Endometrial microvascular endothelial cells (primary cell): ENCODE measurements around the gene DPF1. TPM values are rescaled to one million over a fixed set of nuclear protein-coding genes. Genes with fewer than 3 reads are reported as not detected.
"Not testable (repeated sequence)": the region's sequence is repeated elsewhere in the genome, so short reads cannot be mapped to it uniquely, and the experiment has no call there.

Source experiments
- in situ Hi-C: cut with HindIII; loops from 2 replicates; pipeline ENCODE4 v1.10.0; 2017; ENCODE audit warnings: low sequenced_read_pairs, low pct_unique_long_range_greater_than_20kb; ENCODE audit errors: inconsistent ontology term
- total RNA-seq: library from RNA; depleted of rRNA; stranded (reverse); fragments of >200 nt; gene quantifications from one replicate; pipeline ENCODE4 v1.2.3, GENCODE V29; 2015; ENCODE audit errors: inconsistent ontology term

The DPF1 gene
- total RNA-seq, 1 donor from 2014 or later: 14.9 TPM

DNA sequence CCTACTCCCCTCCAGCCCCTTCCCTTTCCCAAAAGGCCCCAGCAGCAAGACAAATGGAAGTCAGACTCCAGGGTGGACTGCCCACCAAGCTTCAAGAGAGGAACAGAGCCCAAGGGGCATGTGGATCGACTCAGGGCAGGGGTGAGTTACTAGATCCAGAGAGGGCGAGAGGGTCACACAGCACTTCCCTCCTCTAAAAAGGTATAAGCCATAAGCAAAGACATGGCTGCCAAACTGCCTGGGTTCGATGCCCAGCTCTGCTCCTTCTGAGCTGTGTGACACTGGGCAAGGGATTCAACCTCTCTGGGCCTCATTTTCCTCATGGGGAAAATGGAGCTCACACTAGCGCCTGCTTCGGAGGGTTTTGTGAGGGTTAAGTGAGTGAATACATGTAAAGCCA is 28.4 kb upstream of the DPF1 start:
- in situ Hi-C loops: no loop called here

DNA sequence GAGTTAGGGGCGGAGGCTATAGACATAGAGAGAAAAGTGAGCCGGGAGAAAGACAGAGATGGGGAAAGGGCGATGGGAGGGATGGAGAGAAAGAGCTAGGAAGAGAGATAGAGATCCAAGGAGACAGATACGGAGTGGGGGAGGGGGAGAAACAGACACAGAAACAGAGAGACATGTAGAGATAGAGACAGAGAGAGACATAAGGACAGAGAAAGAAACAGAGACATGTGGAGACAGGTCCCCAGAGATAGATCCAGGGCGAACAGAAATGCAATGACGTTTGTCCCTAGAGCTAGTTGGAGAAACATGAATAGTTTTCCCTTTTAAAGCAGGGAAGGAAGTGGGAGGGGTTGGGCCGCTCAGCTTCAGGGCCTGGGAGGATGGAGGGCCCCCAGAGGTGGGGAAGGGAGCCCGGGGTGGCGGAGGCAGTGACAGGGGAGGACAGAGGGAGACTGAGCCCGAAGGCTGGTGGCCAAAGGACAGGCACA is 27.6 kb upstream of the DPF1 start:
- in situ Hi-C loops: no loop called here

DNA sequence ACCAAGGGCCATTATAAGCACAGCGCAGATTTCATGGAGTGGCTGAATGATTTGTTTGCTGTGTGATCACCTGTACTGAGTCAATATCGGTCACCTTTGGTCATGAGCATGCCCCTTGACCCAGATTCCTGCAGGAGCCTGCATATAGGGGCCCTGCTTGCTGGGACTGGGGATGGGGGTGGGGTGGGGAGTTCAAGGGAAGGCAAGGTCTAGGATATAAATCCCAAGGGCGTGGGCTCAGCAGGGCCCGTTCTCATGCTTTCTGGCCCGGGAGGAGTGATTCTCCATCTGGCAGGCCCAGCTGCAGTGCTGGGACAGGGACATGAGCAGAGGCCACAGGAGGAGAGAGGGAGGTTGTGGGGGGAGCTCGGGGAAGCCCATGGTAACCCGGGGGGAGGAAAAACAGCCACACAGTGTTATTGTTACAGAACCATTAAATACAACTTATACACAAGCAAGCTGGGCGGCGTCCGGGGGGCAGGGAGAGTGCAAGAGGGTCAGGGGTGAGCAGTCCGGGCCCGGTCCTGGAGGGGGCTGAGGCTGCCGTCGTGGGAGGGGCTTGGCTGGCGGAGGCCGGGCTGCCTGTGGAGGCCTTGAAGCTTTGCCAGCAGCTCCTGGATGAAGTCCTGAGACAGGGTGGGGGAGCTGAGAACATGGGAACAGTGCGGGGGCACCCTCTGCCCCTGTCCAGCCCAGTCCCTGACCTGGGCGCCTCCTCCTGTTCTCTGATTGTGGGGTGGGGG is 27.0 kb upstream of the DPF1 start:
- in situ Hi-C loops: no loop called here

DNA sequence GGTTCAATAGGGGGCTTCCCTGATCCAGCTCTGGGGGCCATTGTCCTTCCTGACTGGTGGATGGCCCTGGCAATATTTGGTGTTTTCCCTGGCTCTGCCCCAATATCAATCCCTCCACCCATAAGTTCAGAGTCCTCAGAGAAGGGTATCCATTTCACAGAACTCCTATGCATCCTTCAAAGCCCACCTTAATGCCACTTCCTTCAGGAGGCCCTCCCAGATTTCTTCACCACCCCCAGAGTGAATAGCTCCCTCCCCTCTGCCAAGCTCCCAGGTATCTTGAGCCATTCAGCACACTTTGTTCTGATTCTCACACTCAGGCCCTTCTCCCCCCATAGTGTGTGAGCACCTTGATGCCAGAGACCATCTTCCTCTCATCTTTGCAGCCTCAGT is 26.4 kb upstream of the DPF1 start:
- in situ Hi-C loops: no loop called here

DNA sequence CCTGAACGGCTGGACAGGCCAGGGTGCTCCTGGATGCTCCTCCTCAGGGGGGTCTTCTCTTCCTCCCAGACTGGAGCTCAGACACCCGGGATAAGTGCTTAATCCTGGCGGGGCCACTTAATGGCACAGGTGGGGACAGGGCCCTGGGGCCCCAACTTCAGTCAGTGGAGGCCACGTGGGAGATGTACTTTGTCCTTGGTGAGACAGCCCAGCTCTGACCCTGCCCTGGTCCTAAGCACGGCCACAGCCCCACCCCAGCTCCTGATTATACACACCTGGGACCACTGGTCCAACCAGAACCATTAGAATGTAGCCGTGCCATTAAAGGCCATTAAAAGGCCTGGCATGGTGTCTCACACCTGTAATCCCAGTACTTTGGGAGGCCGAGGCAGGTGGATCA is 24.4 kb upstream of the DPF1 start:
- in situ Hi-C loops: no loop called here

DNA sequence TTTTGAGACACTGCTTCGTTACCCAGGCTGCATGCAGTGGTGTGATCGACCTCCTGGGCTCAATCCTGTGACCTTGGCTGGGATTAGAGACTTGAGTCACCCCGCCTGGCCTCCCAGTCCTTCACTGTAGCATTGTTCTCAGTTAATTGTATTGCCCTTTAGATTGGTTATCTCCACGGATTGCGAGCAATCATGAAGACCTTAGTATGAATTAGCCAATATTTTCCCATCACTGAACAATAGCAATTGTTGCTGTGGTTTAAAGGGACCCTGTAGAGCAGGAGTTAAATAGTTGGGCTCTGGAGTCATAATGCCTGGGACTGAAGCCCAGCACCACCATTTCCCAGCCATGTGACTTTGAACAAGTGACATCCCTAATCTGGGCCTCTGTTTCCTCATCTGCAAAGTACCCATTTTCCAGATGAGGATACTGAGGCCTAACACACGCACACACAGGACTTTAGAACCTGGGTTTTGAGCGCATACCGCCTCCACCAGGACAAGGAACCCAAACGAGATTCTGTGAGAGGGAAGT is 23.8 kb upstream of the DPF1 start:
- in situ Hi-C loops: no loop called here

DNA sequence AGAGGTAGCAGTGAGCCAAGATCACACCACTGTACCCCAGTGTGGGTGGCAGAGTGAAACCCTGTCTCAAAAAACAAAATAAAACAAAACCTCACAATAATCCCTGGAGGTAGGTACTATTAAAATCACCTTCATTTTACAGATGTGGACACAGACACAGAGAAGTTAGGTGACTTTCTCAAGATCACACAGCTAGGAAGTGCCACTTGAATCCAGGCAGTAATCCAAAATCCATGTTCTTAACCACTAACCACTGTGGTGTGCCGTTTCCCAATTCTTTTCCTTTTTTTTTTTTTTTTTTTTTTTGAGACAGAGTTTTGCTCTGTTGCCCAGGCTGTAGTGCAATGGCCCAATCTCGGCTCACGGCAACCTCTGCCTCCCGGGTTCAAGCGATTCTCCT is 23.1 kb upstream of the DPF1 start:
- in situ Hi-C loops: no loop called here

DNA sequence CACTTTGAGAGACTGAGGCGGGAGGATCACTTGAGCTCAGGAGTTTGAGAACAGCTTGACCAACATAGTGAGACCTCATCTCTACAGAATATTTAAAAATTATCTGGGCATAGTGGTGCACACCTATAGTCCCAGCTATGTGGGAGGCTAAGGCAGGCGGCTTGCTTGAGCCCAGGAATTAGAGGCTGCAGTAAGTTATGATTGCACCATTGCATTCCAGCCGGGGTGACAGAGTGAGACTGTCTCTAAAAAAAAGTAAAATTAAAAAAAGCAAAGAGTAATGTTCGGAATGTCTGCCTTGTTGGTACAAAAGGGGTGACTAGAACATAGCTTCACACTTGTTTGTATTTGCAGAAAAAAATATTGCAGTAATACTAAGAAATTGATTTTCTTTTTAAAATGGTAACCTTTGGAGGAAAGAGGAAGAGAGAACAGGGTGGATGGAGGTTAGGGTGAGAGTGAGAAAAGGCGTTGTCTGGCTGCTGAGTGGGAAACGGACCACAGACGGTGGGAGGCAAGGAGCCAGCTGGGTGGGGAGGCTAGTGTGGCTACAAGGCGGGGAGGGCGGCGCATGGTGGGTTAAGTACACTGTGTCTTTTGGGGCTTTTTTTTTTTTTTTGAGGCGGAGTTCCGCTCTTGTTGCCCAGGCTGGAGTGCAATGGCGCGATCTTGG is 21.9 kb upstream of the DPF1 start:
- in situ Hi-C loops: no loop called here

DNA sequence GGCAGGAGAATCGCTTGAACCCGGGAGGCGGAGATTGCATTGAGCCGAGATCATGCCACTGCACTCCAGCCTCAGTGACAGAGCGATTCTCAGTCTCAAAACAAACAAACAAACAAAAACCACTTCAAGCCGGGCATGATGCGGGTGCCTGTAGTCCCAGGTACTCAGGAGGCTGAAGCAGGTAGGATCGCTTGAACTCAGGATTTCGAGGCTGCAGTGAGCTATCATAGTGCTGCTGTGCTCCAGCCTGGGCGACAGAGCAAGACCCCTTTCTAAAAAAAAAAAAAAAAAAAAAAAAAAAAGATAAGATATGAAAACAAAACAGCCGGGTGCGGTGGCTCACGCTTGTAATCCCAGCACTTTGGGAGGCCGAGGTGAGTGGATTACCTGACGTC is 19.3 kb upstream of the DPF1 start:
- in situ Hi-C loops: no loop called here

DNA sequence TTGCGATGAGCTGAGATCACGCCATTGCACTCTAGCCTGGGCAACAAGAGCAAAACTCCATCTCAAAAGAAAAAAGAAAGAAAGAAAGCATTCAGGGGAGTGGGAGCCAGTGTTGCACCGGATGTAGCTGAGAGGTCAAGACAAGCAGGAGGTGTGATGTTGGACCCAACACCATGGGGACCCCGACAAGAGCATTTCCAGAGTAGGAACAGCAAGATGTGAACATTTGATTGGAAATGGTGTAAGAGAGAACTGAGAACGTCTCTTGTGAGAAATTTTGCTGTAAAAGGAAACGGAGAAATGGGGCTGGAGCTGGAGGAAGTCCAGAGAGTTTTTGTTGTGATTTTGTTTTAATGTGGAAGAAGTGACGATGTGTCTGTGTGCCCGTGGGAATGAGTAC is 15.8 kb upstream of the DPF1 start:
- in situ Hi-C loops: no loop called here

DNA sequence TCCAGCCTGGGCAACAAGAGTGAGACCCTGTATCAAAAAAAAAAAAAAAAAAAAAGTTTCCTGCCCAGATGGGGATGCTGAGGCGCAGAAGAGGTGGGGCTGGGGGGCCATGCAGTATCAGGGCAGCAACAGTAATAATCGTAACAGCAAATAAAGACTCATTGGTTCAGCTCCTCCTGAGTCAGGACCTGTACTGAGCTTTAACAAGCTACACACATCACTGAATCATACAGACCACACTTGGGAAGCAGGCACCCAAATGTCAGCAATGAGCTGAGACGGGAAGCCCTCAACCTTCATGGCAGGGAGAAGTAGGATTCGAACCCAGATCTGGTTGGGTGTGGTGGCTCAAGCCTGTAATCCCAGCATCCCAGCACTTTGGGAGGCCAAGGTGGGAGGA is 10.6 kb upstream of the DPF1 start:
- in situ Hi-C loops: no loop called here

DNA sequence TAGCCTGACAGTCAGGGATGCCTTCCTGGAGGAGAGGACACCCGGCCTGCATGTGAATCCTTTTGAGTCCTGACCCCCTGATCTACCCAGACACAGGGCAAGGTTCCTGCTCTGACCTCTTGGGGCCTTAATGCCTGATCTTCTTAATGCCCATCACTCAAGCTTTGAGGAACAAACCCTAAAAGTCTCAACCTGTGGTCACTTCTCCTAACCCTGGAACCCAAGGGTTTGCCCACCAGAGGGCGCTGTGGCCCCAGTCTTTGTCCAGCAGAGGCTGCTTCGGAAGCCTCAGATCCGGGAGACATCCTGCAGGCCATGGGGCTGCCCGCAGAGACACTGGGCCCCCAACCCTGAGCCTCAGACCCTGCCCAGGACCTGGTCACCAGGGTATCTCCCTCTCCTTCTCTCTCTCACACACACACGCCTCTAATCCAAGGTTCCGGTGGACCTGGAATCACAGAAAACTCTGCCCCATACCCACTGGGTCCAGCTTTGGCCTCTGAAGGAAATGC is 9.8 kb upstream of the DPF1 start:
- in situ Hi-C loops: no loop called here

DNA sequence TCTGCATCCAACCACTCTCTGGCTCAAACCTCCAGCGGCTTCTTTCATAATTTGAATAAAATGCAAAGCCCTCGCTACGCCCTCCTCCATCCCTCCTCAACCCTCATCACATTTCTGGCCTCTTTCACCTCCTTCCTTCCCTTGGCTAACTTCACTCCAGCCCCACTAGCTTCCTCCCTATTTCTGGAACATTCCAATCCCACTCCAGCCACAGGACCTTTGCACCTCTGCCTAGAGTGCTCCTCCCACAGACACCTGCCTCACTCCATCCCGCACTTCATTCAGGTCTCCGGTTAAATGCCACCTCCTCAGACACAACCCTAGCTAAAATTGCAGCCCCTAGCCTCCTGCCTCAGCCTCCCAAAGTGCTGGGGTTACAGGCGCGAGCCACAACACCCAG is 7.9 kb upstream of the DPF1 start:
- in situ Hi-C loops: no loop called here

DNA sequence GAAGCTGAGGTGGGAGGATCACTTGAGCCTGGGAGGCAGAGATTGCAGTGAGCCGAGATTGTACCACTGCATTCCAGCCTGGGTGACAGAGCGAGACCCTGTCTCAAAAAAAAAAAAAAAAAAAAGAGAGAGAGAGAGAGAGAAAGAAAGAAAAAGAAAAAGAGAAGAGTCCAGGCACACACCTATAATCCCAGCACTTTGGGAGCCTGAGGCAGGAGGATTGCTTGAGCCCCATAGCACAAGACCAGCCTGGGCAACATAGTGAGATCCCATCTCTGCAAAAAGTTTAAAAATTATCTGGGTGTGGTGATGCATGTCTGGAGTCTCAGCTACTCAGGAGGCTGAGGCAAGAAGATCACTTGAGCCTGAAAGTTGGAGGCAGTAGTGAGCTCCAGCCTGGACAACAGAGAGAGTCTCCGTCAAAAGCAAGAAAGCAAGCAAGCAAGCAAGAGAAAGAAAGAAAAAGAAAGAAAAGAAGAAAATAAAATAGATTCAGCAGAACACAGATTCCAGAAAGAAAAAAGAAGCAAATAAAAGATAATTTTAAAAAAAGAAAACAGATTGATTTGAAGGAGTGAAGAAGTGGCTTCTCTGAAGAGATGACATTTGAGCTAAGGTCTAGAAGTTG is 6.6 kb upstream of the DPF1 start:
- in situ Hi-C loops: not testable (repeated sequence)

DNA sequence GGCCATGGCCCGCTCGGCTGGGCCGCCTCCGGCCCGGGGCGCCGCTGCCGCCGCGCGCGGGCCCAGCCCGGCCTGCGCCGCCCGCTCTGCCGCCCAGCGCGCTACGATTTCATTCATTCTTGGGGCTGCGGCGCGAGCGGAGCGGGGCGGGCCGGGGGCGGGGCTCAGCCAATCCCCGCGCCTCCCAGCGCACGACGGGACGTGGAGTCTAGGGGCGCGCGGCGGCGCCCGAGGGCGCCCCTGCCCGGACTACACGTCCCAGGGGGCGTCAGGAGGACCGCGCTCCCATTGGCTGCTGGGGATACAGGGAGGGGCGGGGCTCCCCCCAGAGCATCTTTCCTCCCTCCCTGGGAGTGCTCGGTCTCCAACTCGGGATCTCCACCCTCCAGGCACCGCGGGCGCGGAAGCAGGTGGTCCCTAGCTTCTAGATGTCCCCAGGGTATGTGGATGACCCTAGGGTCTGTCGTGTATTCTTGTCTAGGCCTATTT is 5.6 kb upstream of the DPF1 start:
- in situ Hi-C loops: no loop called here

DNA sequence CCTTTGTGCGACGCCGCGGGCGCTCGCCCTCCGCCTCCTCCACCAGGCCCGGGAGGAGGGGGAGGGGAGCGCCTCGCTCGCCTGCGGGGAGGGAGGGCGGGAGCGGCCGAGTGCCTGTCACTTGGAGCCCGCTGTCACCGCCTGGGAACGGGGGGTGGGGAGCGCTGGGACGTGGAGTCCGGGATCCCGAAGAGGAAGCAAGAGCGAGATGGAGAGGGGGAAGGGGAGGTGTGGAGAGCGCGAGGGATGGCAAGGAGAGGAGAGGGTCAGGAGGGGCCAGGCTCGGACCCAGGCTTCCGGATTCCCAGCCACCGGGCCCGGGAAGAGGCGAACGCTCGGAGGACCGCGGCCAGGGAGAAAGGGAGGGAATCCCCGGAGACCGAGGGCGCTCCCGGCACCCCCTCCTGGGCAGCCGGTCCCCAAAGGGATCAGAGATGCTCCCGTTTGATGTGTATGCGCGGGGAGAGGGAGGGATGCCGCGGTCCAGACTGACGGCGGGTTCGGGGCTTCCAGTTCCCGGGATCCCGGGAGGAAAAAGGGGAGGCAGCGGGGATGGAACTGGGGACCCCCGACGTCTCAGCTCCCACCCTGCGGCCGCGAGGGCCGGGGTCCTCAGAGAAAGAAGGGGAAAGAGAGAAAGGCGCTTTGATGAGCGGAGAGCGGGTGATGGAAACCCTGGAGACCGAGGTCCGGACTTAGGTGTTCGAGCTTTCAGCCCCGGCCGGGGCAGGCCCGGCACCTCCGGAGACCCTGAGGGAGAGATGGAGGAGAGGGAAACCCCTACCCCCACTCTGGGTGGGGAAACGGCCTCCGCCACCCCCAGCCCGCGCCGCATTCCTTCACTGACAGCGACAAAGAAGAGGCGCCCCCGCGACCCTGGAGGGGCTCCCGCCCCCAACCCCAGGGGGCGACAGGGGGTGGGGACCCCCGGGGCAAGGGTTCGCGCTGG is 4.7 kb upstream of the DPF1 start:
- in situ Hi-C loops: no loop called here

DNA sequence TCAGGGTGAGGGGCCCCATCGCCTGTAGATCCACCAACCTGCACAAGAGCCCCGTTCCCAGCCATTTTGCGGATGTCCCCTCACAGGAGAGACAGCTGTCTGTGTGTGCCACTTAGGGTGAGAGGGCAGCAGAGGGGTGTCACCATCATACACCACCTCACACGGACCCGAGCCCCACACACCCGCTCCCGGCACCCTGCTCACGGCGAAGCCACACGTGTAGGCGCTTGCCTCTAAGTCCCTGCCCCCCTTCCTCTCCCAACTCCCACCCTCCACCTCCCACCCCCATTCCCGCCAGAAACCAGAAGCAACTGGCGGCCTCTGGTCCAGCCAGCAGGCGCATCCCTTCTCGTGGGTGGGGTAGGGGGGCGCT is 4.0 kb upstream of the DPF1 start:
- in situ Hi-C loops: no loop called here

DNA sequence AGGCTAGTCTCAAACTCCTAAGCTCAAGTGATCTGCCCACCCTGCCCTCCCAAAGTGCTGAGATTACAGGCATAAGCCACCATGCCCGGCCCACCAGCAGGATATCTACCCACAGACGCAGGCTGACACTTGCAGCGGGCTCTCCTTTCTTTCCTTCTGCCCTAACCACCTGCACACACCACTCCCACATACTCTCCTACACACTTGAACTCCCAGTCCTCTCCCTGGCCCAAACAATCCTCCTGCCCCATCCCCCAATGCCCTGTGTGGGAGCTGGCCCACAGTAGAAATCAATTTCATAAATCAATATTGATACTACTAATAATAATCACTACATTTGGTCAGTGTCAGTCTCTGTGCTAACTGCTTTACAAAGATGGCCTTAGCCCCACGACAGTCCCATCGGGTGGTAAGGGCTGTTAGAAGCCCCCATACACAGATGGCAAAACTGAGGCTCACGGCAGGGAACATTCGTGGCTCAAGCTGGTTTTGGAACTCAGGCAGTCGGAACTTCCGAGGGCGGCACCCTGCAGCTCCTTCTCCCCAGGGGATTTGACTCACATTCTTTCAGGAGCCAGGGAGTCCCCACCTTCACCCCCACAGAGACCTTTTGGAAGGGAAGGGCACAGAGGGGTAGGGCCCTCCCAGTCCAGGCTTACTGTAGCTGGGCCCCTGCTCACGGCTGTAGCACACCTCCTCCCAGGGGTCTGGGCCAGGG is 3.4 kb upstream of the DPF1 start:
- in situ Hi-C loops: no loop called here
